SU-DHL-6 (cell line): Measurements from ENCODE around the gene PDZD2.

Source experiments
- H2AFZ ChIP-seq: fragments of 200-600 bp; sonication (generic); 2 replicates; pipeline ENCODE4 v1.6.1; 2014; ENCODE audit warnings: low read depth, mild to moderate bottlenecking, moderate library complexity, mixed read lengths, antibody characterized with exemption, low read length; ENCODE audit not compliant: severe bottlenecking
- H3F3A ChIP-seq: fragments of 200-600 bp; shearing (Covaris generic); 2 replicates; pipeline ENCODE4 v1.6.0; 2016; ENCODE audit warnings: antibody characterized with exemption, mild to moderate bottlenecking; ENCODE audit not compliant: insufficient read depth
- H3K27ac ChIP-seq: fragments of 200-600 bp; sonication (generic); 2 replicates; pipeline ENCODE4 v1.5.1; 2016; ENCODE audit warnings: low read depth, mild to moderate bottlenecking, low read length, moderate library complexity, mixed read lengths
- H3K27me3 ChIP-seq: fragments of 200-600 bp; sonication (generic), shearing (Covaris generic); 2 replicates; pipeline ENCODE4 v1.6.0; 2014; ENCODE audit warnings: mild to moderate bottlenecking, low read length
- H3K36me3 ChIP-seq: fragments of 200-600 bp; sonication (generic); 2 replicates; pipeline ENCODE4 v1.6.1; 2014; ENCODE audit warnings: mild to moderate bottlenecking, low read length, mixed read lengths
- H3K4me2 ChIP-seq: fragments of 300-600, 200-600 bp; shearing (Covaris generic), sonication (generic); 2 replicates; pipeline ENCODE4 v1.6.0; 2014; ENCODE audit warnings: low read length, low read depth, mild to moderate bottlenecking; ENCODE audit not compliant: poor library complexity, severe bottlenecking
- H3K4me3 ChIP-seq: fragments of 200-600 bp; sonication (generic); 2 replicates; pipeline ENCODE4 v1.5.1; 2014; ENCODE audit warnings: antibody characterized with exemption, low read length, mild to moderate bottlenecking, mixed read lengths; ENCODE audit not compliant: insufficient read depth, poor library complexity, severe bottlenecking
- H3K79me2 ChIP-seq: fragments of 200-600 bp; sonication (generic); 2 replicates; pipeline ENCODE4 v1.6.1; 2014; ENCODE audit warnings: mild to moderate bottlenecking, low read length, moderate library complexity; ENCODE audit not compliant: insufficient read depth
- H3K9ac ChIP-seq: fragments of 200-600 bp; sonication (generic); 2 replicates; pipeline ENCODE4 v1.7.0; 2014; ENCODE audit warnings: mild to moderate bottlenecking, low read length
- H3K9me2 ChIP-seq: fragments of 200-600 bp; sonication (generic); replicated peaks from 2 replicates; pipeline ENCODE4 v1.6.1; 2014; ENCODE audit warnings: low read length; ENCODE audit not compliant: insufficient read depth
- H3K9me3 ChIP-seq: fragments of 200-600 bp; sonication (generic); 2 replicates; pipeline ENCODE4 v1.6.1; 2014; ENCODE audit warnings: low read length, mixed read lengths; ENCODE audit not compliant: insufficient read depth
- H4K20me1 ChIP-seq: fragments of 200-600 bp; sonication (generic); 2 replicates; pipeline ENCODE4 v1.6.1; 2014; ENCODE audit warnings: low read depth, mild to moderate bottlenecking, antibody characterized with exemption, low read length, moderate library complexity, mixed read lengths
- EZH2phosphoT487 ChIP-seq: fragments of 200-600 bp; sonication (generic), shearing (Covaris generic); conservative IDR thresholded peaks from 2 replicates; pipeline ENCODE4 v1.6.1; 2018; ENCODE audit warnings: mild to moderate bottlenecking, antibody characterized with exemption, low read length, moderate library complexity, mixed read lengths
- TF ChIP-seq, protein P1 (sequence below): fragments of 200-600 bp; sonication (generic); IDR thresholded peaks from one replicate; pipeline ENCODE4 v1.5.1; 2017; ENCODE audit warnings: antibody characterized with exemption, mild to moderate bottlenecking, low read length, moderate library complexity; ENCODE audit not compliant: insufficient read depth, poor library complexity, severe bottlenecking

PDZD2 gene

GRCh38 chr5:31884896-31885295 lies 246.0 kb downstream of the PDZD2 start:
- H3K9me3 ChIP-seq, result no peaks in the 10 kb centered on the region
- H3K27me3 ChIP-seq, result no peaks in the 10 kb centered on the region; the same call in 1 of the 2 replicates
- no peaks in the 10 kb centered on the region for H3K9me2 ChIP-seq
- H3K4me3 ChIP-seq, result no peak overlapping the region
- H3K4me2 ChIP-seq, result no peak overlapping the region
- H3K9ac ChIP-seq, result no peak overlapping the region
- TF ChIP-seq, protein P1, sequence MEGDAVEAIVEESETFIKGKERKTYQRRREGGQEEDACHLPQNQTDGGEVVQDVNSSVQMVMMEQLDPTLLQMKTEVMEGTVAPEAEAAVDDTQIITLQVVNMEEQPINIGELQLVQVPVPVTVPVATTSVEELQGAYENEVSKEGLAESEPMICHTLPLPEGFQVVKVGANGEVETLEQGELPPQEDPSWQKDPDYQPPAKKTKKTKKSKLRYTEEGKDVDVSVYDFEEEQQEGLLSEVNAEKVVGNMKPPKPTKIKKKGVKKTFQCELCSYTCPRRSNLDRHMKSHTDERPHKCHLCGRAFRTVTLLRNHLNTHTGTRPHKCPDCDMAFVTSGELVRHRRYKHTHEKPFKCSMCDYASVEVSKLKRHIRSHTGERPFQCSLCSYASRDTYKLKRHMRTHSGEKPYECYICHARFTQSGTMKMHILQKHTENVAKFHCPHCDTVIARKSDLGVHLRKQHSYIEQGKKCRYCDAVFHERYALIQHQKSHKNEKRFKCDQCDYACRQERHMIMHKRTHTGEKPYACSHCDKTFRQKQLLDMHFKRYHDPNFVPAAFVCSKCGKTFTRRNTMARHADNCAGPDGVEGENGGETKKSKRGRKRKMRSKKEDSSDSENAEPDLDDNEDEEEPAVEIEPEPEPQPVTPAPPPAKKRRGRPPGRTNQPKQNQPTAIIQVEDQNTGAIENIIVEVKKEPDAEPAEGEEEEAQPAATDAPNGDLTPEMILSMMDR, result no peak
- no peak for TF ChIP-seq EZH2phosphoT487
- no peaks in the 10 kb centered on the region for H3K36me3 ChIP-seq
- H2AFZ ChIP-seq, result no peak overlapping the region
- no peaks in the 10 kb centered on the region for H4K20me1 ChIP-seq
- H3F3A ChIP-seq, result no peaks in the 10 kb centered on the region
- H3K79me2 ChIP-seq, result no peaks in the 10 kb centered on the region
- no peak overlapping the region for H3K27ac ChIP-seq

DNA sequence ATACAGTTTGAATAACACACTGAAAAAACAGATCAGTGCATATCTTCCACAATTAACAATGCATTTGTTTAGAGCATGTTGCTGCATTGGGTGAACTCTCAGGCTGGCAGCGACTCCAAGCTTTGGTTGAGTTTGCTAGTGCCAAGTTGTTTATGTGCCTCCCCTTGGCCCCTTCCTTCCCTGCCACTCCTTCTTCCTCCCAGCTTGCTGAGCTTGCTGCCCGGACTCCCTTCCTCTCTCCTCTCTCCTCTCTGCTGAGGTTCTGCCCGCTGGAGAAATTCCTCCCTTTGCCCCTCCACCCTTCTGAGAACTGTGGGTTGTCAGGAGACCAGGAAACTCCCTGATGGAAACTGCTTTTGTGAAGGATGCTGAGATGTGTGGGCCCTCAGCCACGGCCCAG lies 247.3 kb downstream of the PDZD2 start:
- H3K4me2 ChIP-seq, result no peak overlapping the region
- no peaks in the 10 kb centered on the region; the same call in 1 of the 2 replicates for H3K27me3 ChIP-seq
- H4K20me1 ChIP-seq, result no peaks in the 10 kb centered on the region
- H2AFZ ChIP-seq, result no peak overlapping the region
- H3K9me2 ChIP-seq, result no peaks in the 10 kb centered on the region
- no peaks in the 10 kb centered on the region for H3K79me2 ChIP-seq
- H3K9ac ChIP-seq, result no peak overlapping the region
- TF ChIP-seq, protein P1, result no peak
- no peak for TF ChIP-seq EZH2phosphoT487
- no peak overlapping the region for H3K27ac ChIP-seq
- no peaks in the 10 kb centered on the region for H3K36me3 ChIP-seq
- no peaks in the 10 kb centered on the region for H3K9me3 ChIP-seq
- no peaks in the 10 kb centered on the region for H3F3A ChIP-seq
- no peak overlapping the region for H3K4me3 ChIP-seq

GRCh38 chr5:31887556-31887955 lies 248.6 kb downstream of the PDZD2 start:
- H3K27ac ChIP-seq, result no peak overlapping the region
- H3K27me3 ChIP-seq, result no peaks in the 10 kb centered on the region; the same call in 1 of the 2 replicates
- TF ChIP-seq, protein P1, result no peak
- no peak for TF ChIP-seq EZH2phosphoT487
- no peak overlapping the region for H3K4me3 ChIP-seq
- H3K36me3 ChIP-seq, result no peaks in the 10 kb centered on the region
- no peaks in the 10 kb centered on the region for H4K20me1 ChIP-seq
- no peaks in the 10 kb centered on the region for H3K9me3 ChIP-seq
- H3K79me2 ChIP-seq, result no peaks in the 10 kb centered on the region
- no peaks in the 10 kb centered on the region for H3K9me2 ChIP-seq
- no peaks in the 10 kb centered on the region for H3F3A ChIP-seq
- H3K4me2 ChIP-seq, result no peak overlapping the region
- no peak overlapping the region for H3K9ac ChIP-seq
- H2AFZ ChIP-seq, result no peak overlapping the region
